GM18502 (cell line): ENCODE measurements around the gene GIMD1.

ENCODE experiments used
- ATAC-seq: cut with Tn5 transposase; IDR thresholded peaks from one replicate; pipeline ENCODE4 v1.9.1; 2021; ENCODE audit warnings: mild to moderate bottlenecking; ENCODE audit not compliant: unreplicated experiment, poor library complexity

Gene GIMD1

DNA sequence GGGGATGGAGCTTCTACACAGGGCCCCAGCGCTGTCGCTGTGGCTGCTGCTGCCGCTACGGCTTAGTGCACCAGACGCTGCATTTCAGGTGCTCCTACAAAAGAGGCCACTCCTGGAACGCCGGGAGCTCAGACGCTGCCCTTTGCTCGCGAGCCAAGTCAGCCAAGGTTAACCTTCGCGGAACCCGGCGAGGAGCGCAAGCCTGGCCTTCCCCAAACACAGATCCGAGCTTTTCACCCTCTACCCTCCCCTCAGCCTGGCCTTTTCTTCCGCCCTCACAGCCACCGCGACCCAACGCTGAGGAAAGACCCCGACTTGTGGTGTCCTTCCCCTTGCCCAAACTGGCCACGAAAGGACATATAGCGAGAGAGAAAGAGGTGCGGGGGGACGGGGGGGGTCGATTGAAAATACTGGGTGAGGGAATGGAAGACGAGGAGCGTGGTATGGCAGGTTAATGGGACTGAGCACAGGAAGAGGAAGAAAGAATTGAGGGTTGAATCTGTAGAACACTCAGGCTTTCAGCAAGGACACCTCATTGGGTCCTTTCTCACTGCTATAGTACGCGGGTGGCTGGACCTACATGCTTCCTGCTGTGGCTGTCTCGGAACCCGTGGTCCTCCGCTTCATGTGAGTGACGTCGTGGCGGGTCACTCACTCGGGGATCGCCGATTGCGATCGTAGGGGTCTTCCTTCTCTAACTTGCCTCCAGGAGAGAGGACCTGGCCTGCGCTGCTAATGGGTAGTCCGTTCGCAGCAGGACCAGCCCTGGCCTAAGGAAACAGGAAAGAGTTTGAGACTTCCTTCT is 52.4 kb downstream of the GIMD1 start, which contains the start of the genes AIMP1 and TBCK:
Gene AIMP1 (plus strand): TSS at position 583 of the 805 bp plus-strand sequence. CDS start 8,460 bp downstream, outside the sequence.
Gene TBCK (minus strand): TSS at position 242 of the 805 bp plus-strand sequence. CDS start 7,249 bp downstream, outside the sequence.
- peak; percentile 88 for ATAC-seq

DNA sequence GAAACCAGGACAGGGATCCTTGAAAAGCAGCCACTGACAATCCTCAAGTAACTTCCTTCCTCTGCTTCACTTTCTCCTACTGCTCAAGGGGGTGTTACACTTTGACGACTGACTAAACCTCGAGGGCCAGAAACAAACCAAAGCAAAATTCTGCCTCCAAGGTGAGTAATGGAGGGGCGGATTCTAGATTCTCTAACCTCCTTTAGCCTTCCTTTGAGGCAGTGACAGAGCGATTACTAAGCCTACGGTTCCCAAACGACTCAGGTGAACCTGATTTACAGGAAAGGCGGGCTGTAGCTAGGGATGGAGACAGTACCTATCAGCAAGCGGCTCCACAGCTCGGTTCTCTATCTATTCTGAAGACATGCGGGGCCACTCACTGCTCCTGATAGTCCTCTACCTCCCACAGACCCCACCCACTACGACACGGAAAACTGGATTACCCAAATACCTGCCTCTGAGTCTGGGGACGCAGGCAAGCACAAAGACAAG is 53.1 kb downstream of the GIMD1 start:
- ATAC-seq, result peak; percentile 30

DNA sequence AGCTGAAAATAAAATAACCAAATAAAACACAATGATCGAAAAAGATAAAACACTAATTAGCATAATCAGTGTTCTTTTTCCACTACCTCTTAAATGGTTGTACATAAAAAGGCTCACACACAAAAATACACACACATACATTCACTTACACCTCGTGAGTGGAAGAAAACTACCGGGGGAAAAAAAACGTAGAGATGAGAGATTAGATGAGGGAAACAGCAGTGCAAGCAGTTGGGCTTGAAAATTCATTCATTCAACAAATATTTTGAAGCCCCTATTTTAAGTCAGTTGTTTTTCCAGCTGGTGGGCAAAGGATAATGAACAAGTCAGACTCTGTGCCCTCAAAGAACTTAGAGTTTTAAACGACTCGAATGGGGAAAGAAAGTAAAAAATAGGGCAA is 53.6 kb downstream of the GIMD1 start:
- no peak for ATAC-seq

DNA sequence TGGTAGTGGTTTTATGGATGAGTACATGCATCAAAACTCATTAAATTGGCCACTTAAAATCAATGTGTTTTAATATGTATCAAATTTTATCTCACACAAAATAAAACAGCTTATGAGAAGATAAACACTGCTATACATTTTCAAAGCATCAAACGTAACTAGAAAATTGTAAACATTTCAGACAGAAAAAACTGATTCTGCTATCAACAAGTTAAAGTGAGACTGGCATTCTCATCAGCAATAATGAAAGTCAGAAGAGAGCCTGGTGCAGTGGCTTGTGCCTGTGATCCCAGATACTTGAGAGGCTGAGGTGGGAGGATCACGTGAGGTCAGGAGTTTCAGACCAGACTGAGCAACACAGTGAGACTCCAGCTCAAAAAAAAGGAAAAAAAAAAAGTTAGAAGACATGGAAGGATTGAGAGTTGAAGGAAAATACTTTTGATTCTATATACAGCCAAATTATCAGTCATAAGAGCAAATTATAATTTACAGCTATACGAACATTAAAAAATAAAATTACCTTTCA is 55.5 kb downstream of the GIMD1 start:
- no peak for ATAC-seq

DNA sequence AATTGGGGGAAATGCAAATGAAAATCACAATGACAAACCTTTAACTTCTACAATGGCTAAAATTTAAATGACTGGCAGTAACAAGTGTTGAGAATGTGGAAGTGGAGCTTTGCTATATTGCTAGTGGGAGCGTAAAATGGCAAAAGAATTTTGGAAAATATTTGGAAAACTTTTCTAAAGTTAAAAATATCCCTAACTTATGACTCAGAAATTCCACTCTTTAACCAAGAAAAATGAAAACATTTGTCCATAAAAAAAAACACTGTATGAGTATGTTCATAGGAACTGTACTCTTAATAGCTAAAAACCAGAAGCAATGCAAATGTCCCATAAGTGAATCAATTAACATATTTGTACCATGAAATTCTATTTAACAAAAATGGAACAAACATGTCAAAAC is 56.2 kb downstream of the GIMD1 start:
- ATAC-seq, result no peak
